ENCODE measurements around the gene USP10.
A peak's percentile ranks its signal among the peaks of the same experiment; 100 is the strongest.

USP10 gene

GRCh38 chr16:84699147-84699711, 571 bp upstream of the USP10 start:
- DNase-seq (ENCODE audit: low read depth in 3 of 3): peak in 1 of 3 donors; percentile 17

- peak in 1 of 3 donors; percentile 28 for DNase-seq (ENCODE audit: low read depth in 3 of 3)
Observed at GRCh38 chr16:84700446-84701300, 873 bp downstream of the USP10 start.

GRCh38 chr16:84703681-84704080, 3.9 kb downstream of the USP10 start:
- DNase-seq (ENCODE audit: low read depth in 3 of 3): no peak

- no peak for DNase-seq (ENCODE audit: low read depth in 3 of 3)
Observed at GRCh38 chr16:84704253-84704652, 4.5 kb downstream of the USP10 start.

- DNase-seq (ENCODE audit: low read depth in 3 of 3): no peak
Observed at GRCh38 chr16:84706856-84707255, 7.1 kb downstream of the USP10 start.

- no peak for DNase-seq (ENCODE audit: low read depth in 3 of 3)
Observed at GRCh38 chr16:84709609-84710008, 9.8 kb downstream of the USP10 start.

GRCh38 chr16:84710686-84711085, 10.9 kb downstream of the USP10 start:
- DNase-seq (ENCODE audit: low read depth in 3 of 3): no peak

GRCh38 chr16:84712138-84712671, 12.4 kb downstream of the USP10 start:
- DNase-seq (ENCODE audit: low read depth in 3 of 3): no peak

GRCh38 chr16:84712801-84713775, 13.3 kb downstream of the USP10 start:
- DNase-seq (ENCODE audit: low read depth in 3 of 3): no peak

- DNase-seq (ENCODE audit: low read depth in 3 of 3): no peak
Observed at GRCh38 chr16:84714028-84714427, 14.2 kb downstream of the USP10 start.

GRCh38 chr16:84715424-84715823, 15.6 kb downstream of the USP10 start:
- no peak for DNase-seq (ENCODE audit: low read depth in 3 of 3)

GRCh38 chr16:84715854-84716253, 16.1 kb downstream of the USP10 start:
- DNase-seq (ENCODE audit: low read depth in 3 of 3): no peak

GRCh38 chr16:84716740-84717139, 16.9 kb downstream of the USP10 start:
- DNase-seq (ENCODE audit: low read depth in 3 of 3): no peak

- DNase-seq (ENCODE audit: low read depth in 3 of 3): no peak
Observed at GRCh38 chr16:84717484-84717883, 17.7 kb downstream of the USP10 start.

- DNase-seq (ENCODE audit: low read depth in 3 of 3): no peak
Observed at GRCh38 chr16:84720177-84720579, 20.4 kb downstream of the USP10 start.

- DNase-seq (ENCODE audit: low read depth in 3 of 3): no peak
Observed at GRCh38 chr16:84722068-84722467, 22.3 kb downstream of the USP10 start.

- DNase-seq (ENCODE audit: low read depth in 3 of 3): no peak
Observed at GRCh38 chr16:84723906-84724305, 24.1 kb downstream of the USP10 start.

- DNase-seq (ENCODE audit: low read depth in 3 of 3): no peak
Observed at GRCh38 chr16:84724606-84725309, 25.0 kb downstream of the USP10 start.

- no peak for DNase-seq (ENCODE audit: low read depth in 3 of 3)
Observed at GRCh38 chr16:84725481-84726078, 25.8 kb downstream of the USP10 start.

- DNase-seq (ENCODE audit: low read depth in 3 of 3): peak; percentile 60 to 81 (median 67)
Observed at GRCh38 chr16:84726079-84726668, 26.4 kb downstream of the USP10 start.

Data from stimulated activated CD4-positive, alpha-beta T cell treated with anti-CD3 and anti-CD28 coated beads, TNF-alpha, amount 100 ng/mL, for 48 hours (primary cell).